Measurements from ENCODE around the gene PLIN5. TPM values are rescaled to one million over a fixed set of nuclear protein-coding genes. Genes with fewer than 3 reads are reported as not detected.
A peak's percentile ranks its signal among the peaks of the same experiment; 100 is the strongest.

PLIN5 gene
- total RNA-seq, 1 experiment from 2014 or later: 2.5 TPM

- no peaks in the 10 kb centered on the region for H3K27me3 ChIP-seq (ENCODE audit: control insufficient read depth, insufficient read depth, low read length)
- H3K4me3 ChIP-seq (ENCODE audit: insufficient read depth, low read depth, low read length): no peak overlapping the region
- peak; percentile 56 for DNase-seq
- H3K36me3 ChIP-seq (replicated peaks; ENCODE audit: control insufficient read depth, insufficient read depth, low read length): peaks cover 10% of the 10 kb centered on the region
Observed at GRCh38 chr19:4502282-4503131, 32.5 kb downstream of the PLIN5 start.

- no peaks in the 10 kb centered on the region for H3K27me3 ChIP-seq (ENCODE audit: control insufficient read depth, insufficient read depth, low read length)
- H3K4me3 ChIP-seq (ENCODE audit: insufficient read depth, low read depth, low read length): no peak overlapping the region
- DNase-seq: peak; percentile 60
- peaks cover 11% of the 10 kb centered on the region for H3K36me3 ChIP-seq (replicated peaks; ENCODE audit: control insufficient read depth, insufficient read depth, low read length)
Observed at GRCh38 chr19:4501691-4502090, 33.3 kb downstream of the PLIN5 start.

- Histone ChIP-seq H3K36me3 (replicated peaks; ENCODE audit: control insufficient read depth, insufficient read depth, low read length) (peaks cover 12% of the 10 kb centered on the region), H3K4me3 (ENCODE audit: insufficient read depth, low read depth, low read length) (no peak overlapping the region), H3K27me3 (ENCODE audit: control insufficient read depth, insufficient read depth, low read length) (no peaks in the 10 kb centered on the region)
- peak; percentile 64 for DNase-seq
Observed at GRCh38 chr19:4500841-4501591, 34.0 kb downstream of the PLIN5 start.

GRCh38 chr19:4499855-4500254 lies 35.2 kb downstream of the PLIN5 start:
- H3K36me3 ChIP-seq (replicated peaks; ENCODE audit: control insufficient read depth, insufficient read depth, low read length): peaks cover 10% of the 10 kb centered on the region
- DNase-seq: peak; percentile 52
- no peaks in the 10 kb centered on the region for H3K27me3 ChIP-seq (ENCODE audit: control insufficient read depth, insufficient read depth, low read length)
- no peak overlapping the region for H3K4me3 ChIP-seq (ENCODE audit: insufficient read depth, low read depth, low read length)

DNA sequence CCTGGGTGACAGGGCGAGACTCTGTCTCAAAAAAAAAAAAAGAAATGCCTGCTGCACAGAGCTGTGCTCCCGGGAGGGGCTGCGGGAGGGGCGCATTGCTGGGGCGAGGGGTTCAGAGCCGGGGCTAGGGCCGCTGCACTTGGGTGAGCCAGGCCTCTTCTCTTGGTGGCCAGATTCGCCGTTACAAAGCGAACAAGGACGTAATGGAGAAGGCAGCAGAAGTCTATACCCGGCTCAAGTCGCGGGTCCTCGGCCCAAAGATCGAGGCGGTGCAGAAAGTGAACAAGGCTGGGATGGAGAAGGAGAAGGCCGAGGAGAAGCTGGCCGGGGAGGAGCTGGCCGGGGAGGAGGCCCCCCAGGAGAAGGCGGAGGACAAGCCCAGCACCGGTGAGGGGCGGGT lies 35.7 kb downstream of the PLIN5 start:
- DNase-seq: peak; percentile 45

GRCh38 chr19:4498694-4499093 lies 36.3 kb downstream of the PLIN5 start:
- Histone ChIP-seq H3K4me3 (ENCODE audit: insufficient read depth, low read depth, low read length) (no peak overlapping the region), H3K36me3 (replicated peaks; ENCODE audit: control insufficient read depth, insufficient read depth, low read length) (peaks cover 10% of the 10 kb centered on the region), H3K27me3 (ENCODE audit: control insufficient read depth, insufficient read depth, low read length) (no peaks in the 10 kb centered on the region)
- DNase-seq: peak; percentile 42

More for the DNA sequence above, 35.7 kb downstream of the PLIN5 start:
- no peak overlapping the region for H3K4me3 ChIP-seq (ENCODE audit: insufficient read depth, low read depth, low read length)
- peaks cover 10% of the 10 kb centered on the region for H3K36me3 ChIP-seq (replicated peaks; ENCODE audit: control insufficient read depth, insufficient read depth, low read length)
- no peaks in the 10 kb centered on the region for H3K27me3 ChIP-seq (ENCODE audit: control insufficient read depth, insufficient read depth, low read length)

- Histone ChIP-seq H3K27me3 (ENCODE audit: control insufficient read depth, insufficient read depth, low read length) (no peaks in the 10 kb centered on the region), H3K4me3 (ENCODE audit: insufficient read depth, low read depth, low read length) (no peak overlapping the region), H3K36me3 (replicated peaks; ENCODE audit: control insufficient read depth, insufficient read depth, low read length) (peaks cover 12% of the 10 kb centered on the region)
- no peak for DNase-seq
Observed at GRCh38 chr19:4497770-4498389, 37.1 kb downstream of the PLIN5 start.

GRCh38 chr19:4496304-4496703 lies 38.7 kb downstream of the PLIN5 start:
- Histone ChIP-seq H3K27me3 (ENCODE audit: control insufficient read depth, insufficient read depth, low read length) (no peaks in the 10 kb centered on the region), H3K36me3 (replicated peaks; ENCODE audit: control insufficient read depth, insufficient read depth, low read length) (peaks cover 23% of the 10 kb centered on the region), H3K4me3 (ENCODE audit: insufficient read depth, low read depth, low read length) (no peak overlapping the region)
- DNase-seq: peak; percentile 36

DNA sequence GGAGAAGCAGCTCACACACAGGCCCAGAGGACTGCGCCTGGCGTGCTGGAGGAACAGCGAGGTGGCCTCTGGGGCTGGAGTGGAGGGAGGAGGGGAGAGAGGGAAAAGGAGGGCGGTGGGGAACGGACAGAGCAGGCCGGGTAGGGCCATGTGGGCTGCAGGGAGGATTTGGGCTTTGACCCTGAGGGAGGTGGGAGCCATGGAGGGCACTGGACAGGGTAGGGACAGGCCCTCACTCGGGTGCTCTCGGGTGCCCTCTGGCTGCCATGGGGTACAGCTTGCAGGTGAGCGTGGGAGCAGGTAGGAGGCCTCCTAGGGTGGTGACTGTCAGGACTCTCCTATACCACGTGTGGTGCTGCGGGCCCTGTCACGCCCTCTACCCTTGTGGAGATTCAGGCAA lies 39.6 kb downstream of the PLIN5 start:
- DNase-seq: peak; percentile 82
- no peaks in the 10 kb centered on the region for H3K27me3 ChIP-seq (ENCODE audit: control insufficient read depth, insufficient read depth, low read length)
- H3K36me3 ChIP-seq (replicated peaks; ENCODE audit: control insufficient read depth, insufficient read depth, low read length): peaks cover 25% of the 10 kb centered on the region
- H3K4me3 ChIP-seq (ENCODE audit: insufficient read depth, low read depth, low read length): no peak overlapping the region

- no peak for DNase-seq
- H3K4me3 ChIP-seq (ENCODE audit: insufficient read depth, low read depth, low read length): no peak overlapping the region
- peaks cover 28% of the 10 kb centered on the region for H3K36me3 ChIP-seq (replicated peaks; ENCODE audit: control insufficient read depth, insufficient read depth, low read length)
- H3K27me3 ChIP-seq (ENCODE audit: control insufficient read depth, insufficient read depth, low read length): no peaks in the 10 kb centered on the region
Observed at GRCh38 chr19:4494691-4495064, 40.3 kb downstream of the PLIN5 start.

DNA sequence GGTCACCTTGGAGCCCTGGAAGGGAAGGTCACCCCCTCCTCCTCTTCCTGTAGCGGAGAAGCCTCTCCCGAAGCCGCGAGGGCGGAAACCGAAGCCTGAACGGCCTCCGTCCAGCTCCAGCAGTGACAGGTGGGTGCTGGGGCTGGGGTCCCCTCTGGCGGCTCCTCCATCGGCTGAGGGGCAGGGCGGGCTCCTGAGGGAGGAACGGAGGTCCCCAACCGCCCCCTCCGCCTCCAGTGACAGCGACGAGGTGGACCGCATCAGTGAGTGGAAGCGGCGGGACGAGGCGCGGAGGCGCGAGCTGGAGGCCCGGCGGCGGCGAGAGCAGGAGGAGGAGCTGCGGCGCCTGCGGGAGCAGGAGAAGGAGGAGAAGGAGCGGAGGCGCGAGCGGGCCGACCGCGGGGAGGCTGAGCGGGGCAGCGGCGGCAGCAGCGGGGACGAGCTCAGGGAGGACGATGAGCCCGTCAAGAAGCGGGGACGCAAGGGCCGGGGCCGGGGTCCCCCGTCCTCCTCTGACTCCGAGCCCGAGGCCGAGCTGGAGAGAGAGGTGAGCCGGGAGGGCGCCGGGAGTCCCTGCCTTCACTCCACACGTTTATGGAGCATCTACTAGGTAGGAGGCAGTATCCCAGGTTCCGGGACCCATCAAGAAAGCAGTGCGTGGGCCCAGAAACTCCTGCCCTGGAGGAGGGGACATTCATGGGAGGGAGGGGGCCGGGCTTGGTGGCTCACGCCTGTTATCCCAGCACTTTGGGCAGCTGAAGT lies 40.9 kb downstream of the PLIN5 start:
- H3K36me3 ChIP-seq (replicated peaks; ENCODE audit: control insufficient read depth, insufficient read depth, low read length): peaks cover 30% of the 10 kb centered on the region
- no peak overlapping the region for H3K4me3 ChIP-seq (ENCODE audit: insufficient read depth, low read depth, low read length)
- peak; percentile 57 for DNase-seq
- no peaks in the 10 kb centered on the region for H3K27me3 ChIP-seq (ENCODE audit: control insufficient read depth, insufficient read depth, low read length)

GRCh38 chr19:4493104-4493928 lies 41.7 kb downstream of the PLIN5 start:
- no peaks in the 10 kb centered on the region for H3K27me3 ChIP-seq (ENCODE audit: control insufficient read depth, insufficient read depth, low read length)
- H3K36me3 ChIP-seq (replicated peaks; ENCODE audit: control insufficient read depth, insufficient read depth, low read length): peaks cover 33% of the 10 kb centered on the region
- H3K4me3 ChIP-seq (ENCODE audit: insufficient read depth, low read depth, low read length): no peak overlapping the region
- DNase-seq: peak; percentile 63

DNA sequence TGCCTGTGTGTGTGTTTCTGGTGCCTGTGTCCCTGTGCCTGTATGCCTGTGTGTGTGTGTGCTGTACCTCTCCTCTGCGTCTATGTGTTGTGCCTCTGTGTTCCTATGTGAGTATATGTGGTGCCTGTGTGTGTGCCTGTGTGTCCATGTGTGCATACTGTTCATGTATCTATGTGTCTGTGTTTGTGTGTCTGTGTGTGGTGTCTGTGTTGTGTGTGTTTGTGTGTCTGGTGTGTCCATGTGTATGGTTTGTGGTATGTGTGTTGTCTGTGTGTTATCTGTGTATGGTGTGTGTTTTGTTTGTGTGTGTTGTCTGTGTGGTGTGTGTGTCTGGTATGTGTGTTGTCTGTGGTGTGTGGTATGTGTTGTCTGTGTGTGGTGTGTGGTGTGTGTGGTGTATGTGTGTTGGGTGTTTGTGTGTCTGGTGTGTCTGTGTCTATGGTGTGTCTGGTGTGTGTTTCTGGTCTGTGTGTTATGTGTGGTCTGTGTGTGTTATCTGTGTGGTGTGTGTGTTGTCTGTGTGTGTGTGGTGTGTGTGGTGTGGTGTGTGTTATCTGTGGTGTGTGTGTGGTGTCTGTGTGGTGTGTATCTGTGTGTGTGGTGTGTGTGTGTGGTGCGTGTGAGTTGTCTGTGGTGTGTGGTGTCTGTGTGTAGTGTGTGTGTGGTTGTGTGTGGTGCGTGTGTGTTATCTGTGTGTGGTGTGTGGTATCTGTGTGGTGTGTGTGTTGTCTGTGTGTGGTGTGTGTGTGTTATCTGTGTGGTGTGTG lies 42.5 kb downstream of the PLIN5 start:
- Histone ChIP-seq H3K36me3 (replicated peaks; ENCODE audit: control insufficient read depth, insufficient read depth, low read length) (peaks cover 29% of the 10 kb centered on the region), H3K4me3 (ENCODE audit: insufficient read depth, low read depth, low read length) (no peak overlapping the region), H3K27me3 (ENCODE audit: control insufficient read depth, insufficient read depth, low read length) (no peaks in the 10 kb centered on the region)
- no peak for DNase-seq

Measured in H7 (cell line).